ENCODE data around the gene WFIKKN1.

DNA sequence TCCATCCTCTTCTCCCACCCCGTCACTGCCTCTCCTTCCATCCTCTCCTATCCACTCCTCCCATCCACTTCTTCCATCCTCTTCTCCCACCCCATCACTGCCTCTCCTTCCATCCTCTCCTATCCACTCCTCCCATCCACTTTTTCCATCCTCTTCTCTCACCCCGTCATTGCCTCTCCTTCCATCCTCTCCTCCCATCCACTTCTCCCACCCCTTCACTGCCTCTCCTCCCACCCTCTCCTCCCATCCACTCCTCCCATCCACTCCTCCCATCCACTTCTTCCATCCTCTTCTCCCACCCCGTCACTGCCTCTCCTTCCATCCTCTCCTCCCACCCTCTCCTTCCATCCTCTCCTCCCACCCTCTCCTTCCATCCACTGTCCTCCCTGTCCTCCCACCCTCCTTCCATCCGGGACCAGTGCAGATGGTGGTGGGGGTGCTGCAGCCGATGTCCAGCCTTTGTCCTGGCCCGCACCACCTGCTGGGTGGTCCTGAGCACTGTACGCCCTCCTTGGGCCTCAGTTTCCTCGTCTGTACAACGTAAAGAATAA, 1.1 kb downstream of the WFIKKN1 start:
- TF ChIP-seq, protein P1, sequence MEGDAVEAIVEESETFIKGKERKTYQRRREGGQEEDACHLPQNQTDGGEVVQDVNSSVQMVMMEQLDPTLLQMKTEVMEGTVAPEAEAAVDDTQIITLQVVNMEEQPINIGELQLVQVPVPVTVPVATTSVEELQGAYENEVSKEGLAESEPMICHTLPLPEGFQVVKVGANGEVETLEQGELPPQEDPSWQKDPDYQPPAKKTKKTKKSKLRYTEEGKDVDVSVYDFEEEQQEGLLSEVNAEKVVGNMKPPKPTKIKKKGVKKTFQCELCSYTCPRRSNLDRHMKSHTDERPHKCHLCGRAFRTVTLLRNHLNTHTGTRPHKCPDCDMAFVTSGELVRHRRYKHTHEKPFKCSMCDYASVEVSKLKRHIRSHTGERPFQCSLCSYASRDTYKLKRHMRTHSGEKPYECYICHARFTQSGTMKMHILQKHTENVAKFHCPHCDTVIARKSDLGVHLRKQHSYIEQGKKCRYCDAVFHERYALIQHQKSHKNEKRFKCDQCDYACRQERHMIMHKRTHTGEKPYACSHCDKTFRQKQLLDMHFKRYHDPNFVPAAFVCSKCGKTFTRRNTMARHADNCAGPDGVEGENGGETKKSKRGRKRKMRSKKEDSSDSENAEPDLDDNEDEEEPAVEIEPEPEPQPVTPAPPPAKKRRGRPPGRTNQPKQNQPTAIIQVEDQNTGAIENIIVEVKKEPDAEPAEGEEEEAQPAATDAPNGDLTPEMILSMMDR (IDR thresholded peaks at IDR 0.05), result no peak
- no peak for TF ChIP-seq EZH2 (IDR thresholded peaks at IDR 0.05; ENCODE audit: borderline replicate concordance, insufficient read depth, low read depth, low read length, poor library complexity, severe bottlenecking)

All from B cell (primary cell).